A673 (cell line): ENCODE measurements around the gene GAS2L3.
A peak's percentile ranks its signal among the peaks of the same experiment; 100 is the strongest.

ENCODE experiments used
- EZH2 ChIP-seq: fragments of 200-600 bp; sonication (generic); IDR thresholded peaks from 2 replicates; pipeline ENCODE4 v1.6.1; 2017; ENCODE audit warnings: borderline replicate concordance, low read depth, mild to moderate bottlenecking, mixed read lengths, antibody characterized with exemption, low read length; ENCODE audit not compliant: poor library complexity, severe bottlenecking
- TF ChIP-seq, protein P1 (sequence below): fragments of 300-800, 200-600 bp; sonication (generic); conservative IDR thresholded peaks from 2 replicates; pipeline ENCODE4 v1.5.1; 2017; ENCODE audit warnings: low read depth, mild to moderate bottlenecking, antibody characterized with exemption, low read length, moderate library complexity, mixed read lengths

- TF ChIP-seq, protein P1, sequence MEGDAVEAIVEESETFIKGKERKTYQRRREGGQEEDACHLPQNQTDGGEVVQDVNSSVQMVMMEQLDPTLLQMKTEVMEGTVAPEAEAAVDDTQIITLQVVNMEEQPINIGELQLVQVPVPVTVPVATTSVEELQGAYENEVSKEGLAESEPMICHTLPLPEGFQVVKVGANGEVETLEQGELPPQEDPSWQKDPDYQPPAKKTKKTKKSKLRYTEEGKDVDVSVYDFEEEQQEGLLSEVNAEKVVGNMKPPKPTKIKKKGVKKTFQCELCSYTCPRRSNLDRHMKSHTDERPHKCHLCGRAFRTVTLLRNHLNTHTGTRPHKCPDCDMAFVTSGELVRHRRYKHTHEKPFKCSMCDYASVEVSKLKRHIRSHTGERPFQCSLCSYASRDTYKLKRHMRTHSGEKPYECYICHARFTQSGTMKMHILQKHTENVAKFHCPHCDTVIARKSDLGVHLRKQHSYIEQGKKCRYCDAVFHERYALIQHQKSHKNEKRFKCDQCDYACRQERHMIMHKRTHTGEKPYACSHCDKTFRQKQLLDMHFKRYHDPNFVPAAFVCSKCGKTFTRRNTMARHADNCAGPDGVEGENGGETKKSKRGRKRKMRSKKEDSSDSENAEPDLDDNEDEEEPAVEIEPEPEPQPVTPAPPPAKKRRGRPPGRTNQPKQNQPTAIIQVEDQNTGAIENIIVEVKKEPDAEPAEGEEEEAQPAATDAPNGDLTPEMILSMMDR: peak; percentile 98
- TF ChIP-seq EZH2: no peak
Observed at GRCh38 chr12:100668945-100669536, 95.6 kb downstream of the GAS2L3 start.
